ENCODE results near the gene PTK6.

- TF ChIP-seq CTCF (IDR thresholded peaks at IDR 0.05 in 4 of 5, conservative IDR thresholded peaks at IDR 0.05 in 1 of 5) (peak in 2 of 5 experiments; percentile 10 to 24), POLR2A (IDR thresholded peaks at IDR 0.05) (no peak)
Observed at GRCh38 chr20:63538204-63539091, 1.3 kb upstream of the PTK6 start.

Data from gastrocnemius medialis (tissue), 4 donors.